ENCODE measurements around the gene UNC79. TPM values are rescaled to one million over a fixed set of nuclear protein-coding genes. Genes with fewer than 3 reads are reported as not detected.
"Not testable (repeated sequence)": the region's sequence is repeated elsewhere in the genome, so short reads cannot be mapped to it uniquely, and the experiment has no call there.

The UNC79 gene
- total and polyA plus RNA-seq, 7 donors = 0.03 to 0.88 (median 0.44) TPM

DNA sequence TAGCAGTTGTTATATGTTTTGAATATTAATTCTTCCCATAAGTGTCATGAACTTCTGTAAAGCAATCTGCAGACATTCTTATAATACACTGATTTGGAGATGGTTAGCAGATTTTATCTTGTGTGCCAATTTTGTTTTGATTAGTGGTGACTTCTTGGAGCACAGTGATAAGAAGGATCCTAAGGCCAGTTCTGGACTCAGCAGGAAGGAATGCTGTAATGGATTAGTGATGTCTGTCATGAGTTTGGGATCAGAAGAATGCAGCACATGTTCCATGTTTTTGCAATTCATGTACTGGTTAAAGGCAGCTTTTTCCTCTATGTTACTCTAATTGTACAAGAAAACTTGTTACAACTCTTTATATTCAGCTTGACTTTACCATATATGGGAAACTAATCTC is 91.5 kb downstream of the UNC79 start:
- no peak for ATAC-seq
- no peak for DNase-seq
- TF ChIP-seq, protein P1, sequence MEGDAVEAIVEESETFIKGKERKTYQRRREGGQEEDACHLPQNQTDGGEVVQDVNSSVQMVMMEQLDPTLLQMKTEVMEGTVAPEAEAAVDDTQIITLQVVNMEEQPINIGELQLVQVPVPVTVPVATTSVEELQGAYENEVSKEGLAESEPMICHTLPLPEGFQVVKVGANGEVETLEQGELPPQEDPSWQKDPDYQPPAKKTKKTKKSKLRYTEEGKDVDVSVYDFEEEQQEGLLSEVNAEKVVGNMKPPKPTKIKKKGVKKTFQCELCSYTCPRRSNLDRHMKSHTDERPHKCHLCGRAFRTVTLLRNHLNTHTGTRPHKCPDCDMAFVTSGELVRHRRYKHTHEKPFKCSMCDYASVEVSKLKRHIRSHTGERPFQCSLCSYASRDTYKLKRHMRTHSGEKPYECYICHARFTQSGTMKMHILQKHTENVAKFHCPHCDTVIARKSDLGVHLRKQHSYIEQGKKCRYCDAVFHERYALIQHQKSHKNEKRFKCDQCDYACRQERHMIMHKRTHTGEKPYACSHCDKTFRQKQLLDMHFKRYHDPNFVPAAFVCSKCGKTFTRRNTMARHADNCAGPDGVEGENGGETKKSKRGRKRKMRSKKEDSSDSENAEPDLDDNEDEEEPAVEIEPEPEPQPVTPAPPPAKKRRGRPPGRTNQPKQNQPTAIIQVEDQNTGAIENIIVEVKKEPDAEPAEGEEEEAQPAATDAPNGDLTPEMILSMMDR (IDR thresholded peaks at IDR 0.05) = no peak
- Histone ChIP-seq H3K4me3 (no peak overlapping the region), H3K4me1 (no peaks in the 10 kb centered on the region), H3K27me3 (ENCODE audit: insufficient read depth in 3 of 3, low read length in 2 of 3) (no peaks in the 10 kb centered on the region), H3K36me3 (ENCODE audit: insufficient read depth in 1 of 2, low read depth in 1 of 2) (no peaks in the 10 kb centered on the region), H3K27ac (no peak overlapping the region), H3K9me3 (peaks cover 18% of the 10 kb centered on the region)
- intact Hi-C loops (cut with DNase I) = no loop called here

DNA sequence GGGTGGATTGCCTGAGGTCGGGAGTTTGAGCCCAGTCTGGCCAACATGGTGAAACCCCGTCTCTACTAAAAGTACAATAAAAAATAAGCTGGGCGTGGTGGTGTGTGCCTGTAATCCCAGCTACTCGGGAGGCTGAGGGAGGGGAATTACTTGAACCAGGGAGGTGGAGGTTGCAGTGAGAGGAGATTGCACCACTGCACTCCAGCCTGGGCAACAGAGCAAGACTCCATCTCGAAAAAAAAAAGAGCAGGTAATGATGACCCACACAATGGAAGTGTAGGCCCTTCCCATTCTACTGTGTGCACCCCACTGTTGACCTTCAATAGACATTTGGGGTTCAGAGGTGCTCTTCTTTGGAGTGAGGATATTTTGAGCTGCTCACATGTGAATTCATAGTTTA is 94.5 kb downstream of the UNC79 start:
- ATAC-seq; intact Hi-C loops (cut with DNase I); H3K27me3 ChIP-seq (ENCODE audit: insufficient read depth in 3 of 3, low read length in 2 of 3): not testable (repeated sequence)

DNA sequence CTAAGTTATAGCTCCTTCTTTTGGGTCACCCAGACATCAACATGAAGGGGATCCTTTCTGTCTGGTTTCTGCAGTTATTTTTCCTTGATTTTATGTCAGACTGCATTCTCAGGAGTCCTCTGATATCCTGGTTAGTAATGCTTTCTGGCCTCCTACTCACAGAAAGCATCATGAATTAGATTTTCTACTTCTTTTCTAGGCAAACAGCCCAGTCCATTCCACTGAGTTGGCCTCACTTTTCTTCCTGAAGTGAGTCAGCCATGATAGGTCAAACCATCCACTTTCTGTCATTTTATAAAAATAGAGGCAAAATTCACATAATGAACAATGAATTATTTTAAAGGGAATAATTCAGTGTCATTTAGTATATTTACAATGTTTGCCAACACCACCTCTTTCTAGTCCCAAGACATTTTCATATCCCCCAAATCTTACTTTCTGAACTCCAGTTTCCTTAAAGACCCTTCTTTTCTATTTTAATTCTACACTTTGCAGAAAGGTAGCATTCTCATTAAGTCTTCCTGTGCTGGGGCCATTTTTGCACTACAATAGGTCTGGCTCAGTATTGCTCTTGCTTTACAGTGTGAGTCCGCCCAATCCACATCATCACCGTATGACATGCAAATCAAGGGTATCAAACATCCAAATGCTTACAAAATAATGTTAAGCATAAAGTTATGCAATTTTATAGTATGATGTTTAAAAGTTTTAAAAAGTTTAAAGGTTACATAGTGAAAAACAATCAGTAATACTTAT is 95.1 kb downstream of the UNC79 start:
- TF ChIP-seq, protein P1 (IDR thresholded peaks at IDR 0.05) = no peak
- no peaks in the 10 kb centered on the region for H3K4me1 ChIP-seq
- 93 to 96% (median 93%) methylated on average over 2 of the region's 2 CpGs for WGBS, 3 donors
- intact Hi-C loops (cut with DNase I) = no loop called here
- no peaks in the 10 kb centered on the region for H3K9me3 ChIP-seq
- no peak overlapping the region for H3K4me3 ChIP-seq
- no peak overlapping the region for H3K27ac ChIP-seq
- no peak for ATAC-seq
- H3K36me3 ChIP-seq (ENCODE audit: insufficient read depth in 1 of 2, low read depth in 1 of 2) = no peaks in the 10 kb centered on the region
- no peak for DNase-seq
- no peaks in the 10 kb centered on the region for H3K27me3 ChIP-seq (ENCODE audit: insufficient read depth in 3 of 3, low read length in 2 of 3)

More for the DNA sequence above, 94.5 kb downstream of the UNC79 start:
- not testable (repeated sequence) for DNase-seq; H3K4me3 ChIP-seq; H3K4me1 ChIP-seq; H3K36me3 ChIP-seq (ENCODE audit: insufficient read depth in 1 of 2, low read depth in 1 of 2); H3K27ac ChIP-seq; H3K9me3 ChIP-seq
- WGBS, 3 donors = 80 to 86% (median 80%) methylated on average over 5 of the region's 5 CpGs

DNA sequence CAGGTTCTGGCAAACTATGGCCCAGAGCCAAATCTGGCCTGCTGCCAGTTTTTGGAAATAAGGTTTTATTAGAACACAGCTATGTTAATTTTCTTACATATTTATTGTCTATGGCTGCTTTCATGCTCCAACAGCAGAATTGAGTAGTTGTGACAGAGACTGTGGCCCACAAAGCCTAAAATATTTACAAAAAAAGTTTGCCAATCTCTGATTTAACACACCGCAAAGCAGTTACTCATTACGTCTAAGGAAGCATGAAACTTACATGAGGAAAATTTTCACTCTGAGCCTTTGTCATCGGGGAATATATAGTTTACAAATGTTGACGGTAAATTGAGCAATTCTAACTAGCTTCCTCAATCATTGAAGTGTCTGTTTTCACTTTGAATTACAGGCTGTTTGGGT is 96.5 kb downstream of the UNC79 start:
- intact Hi-C loops (cut with DNase I) = no loop called here
- TF ChIP-seq, protein P1 (IDR thresholded peaks at IDR 0.05) = no peak

DNA sequence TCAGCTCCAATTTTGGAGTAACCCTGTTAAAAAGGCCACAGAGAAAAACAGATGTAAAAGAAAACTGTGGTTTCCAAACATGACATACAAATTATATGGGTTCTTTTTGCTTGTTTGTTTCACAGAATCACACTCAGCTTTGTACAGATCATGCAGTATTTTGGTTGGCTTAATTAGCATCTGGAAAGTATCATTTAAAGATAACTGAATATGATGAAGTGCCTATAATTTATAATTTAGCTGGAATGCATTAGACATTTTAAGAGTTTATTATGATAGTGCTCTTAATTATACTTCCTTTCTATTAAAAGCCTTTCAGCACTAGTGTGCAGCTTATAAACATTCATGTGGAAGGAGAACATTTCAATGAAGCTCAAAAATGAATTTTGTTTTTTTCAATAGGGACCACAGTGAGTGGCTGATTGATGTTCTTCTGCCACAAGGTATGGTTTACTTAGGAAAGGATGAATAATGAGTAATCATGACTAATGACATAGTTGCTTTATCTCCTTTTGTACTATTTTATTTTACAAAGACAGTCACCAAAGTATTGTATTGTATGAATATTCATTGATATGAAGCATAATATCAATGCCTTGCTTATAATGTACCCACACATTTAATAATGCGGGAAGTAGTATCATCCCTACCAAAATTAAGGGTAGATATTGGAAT is 98.3 kb downstream of the UNC79 start:
- WGBS, 3 donors = 90 to 100% (median 95%) methylated on average over 1 of the region's 1 CpG
- Histone ChIP-seq H3K27ac (no peak overlapping the region), H3K36me3 (ENCODE audit: insufficient read depth in 1 of 2, low read depth in 1 of 2) (no peaks in the 10 kb centered on the region), H3K9me3 (no peaks in the 10 kb centered on the region), H3K4me1 (no peaks in the 10 kb centered on the region), H3K27me3 (ENCODE audit: insufficient read depth in 3 of 3, low read length in 2 of 3) (no peaks in the 10 kb centered on the region), H3K4me3 (no peak overlapping the region)
- DNase-seq = no peak
- TF ChIP-seq, protein P1 (IDR thresholded peaks at IDR 0.05) = no peak
- ATAC-seq = no peak
- intact Hi-C loops (cut with DNase I) = no loop called here

More for the DNA sequence above, 96.5 kb downstream of the UNC79 start:
- Histone ChIP-seq H3K36me3 (ENCODE audit: insufficient read depth in 1 of 2, low read depth in 1 of 2) (no peaks in the 10 kb centered on the region), H3K9me3 (no peaks in the 10 kb centered on the region), H3K4me1 (no peaks in the 10 kb centered on the region), H3K27me3 (ENCODE audit: insufficient read depth in 3 of 3, low read length in 2 of 3) (no peaks in the 10 kb centered on the region), H3K4me3 (no peak overlapping the region), H3K27ac (no peak overlapping the region)
- WGBS, 3 donors = 32 to 51% (median 39%) methylated on average over 4 of the region's 4 CpGs
- ATAC-seq = no peak
- no peak for DNase-seq
